NCI-H146 treated with DMSO at 0.1 percent for 48 hours (cell line): ENCODE data around the gene IFIT5.
"Not testable (repeated sequence)": the region's sequence is repeated elsewhere in the genome, so short reads cannot be mapped to it uniquely, and the experiment has no call there.

ENCODE experiments used
- DNase-seq: peaks from one replicate; lab custom pipeline; 2025; ENCODE audit not compliant: unreplicated experiment; lab: John Stamatoyannopoulos, UW

The IFIT5 gene

GRCh38 chr10:89427629-89428028 is 13.3 kb downstream of the IFIT5 start:
- DNase-seq, result no peak

- DNase-seq, result no peak
Observed at GRCh38 chr10:89428877-89429276, 14.5 kb downstream of the IFIT5 start.

GRCh38 chr10:89431977-89432376 is 17.6 kb downstream of the IFIT5 start:
- DNase-seq, result no peak

- DNase-seq, result no peak
Observed at GRCh38 chr10:89438525-89438924, 24.2 kb downstream of the IFIT5 start.

- no peak for DNase-seq
Observed at GRCh38 chr10:89440226-89441009, 26.1 kb downstream of the IFIT5 start.

GRCh38 chr10:89442289-89442688 is 27.9 kb downstream of the IFIT5 start:
- no peak for DNase-seq

- DNase-seq, result not testable (repeated sequence)
Observed at GRCh38 chr10:89444819-89445218, 30.5 kb downstream of the IFIT5 start.

GRCh38 chr10:89450901-89451300 is 36.5 kb downstream of the IFIT5 start:
- no peak for DNase-seq

GRCh38 chr10:89452193-89452592 is 37.8 kb downstream of the IFIT5 start:
- DNase-seq, result no peak

- DNase-seq, result no peak
Observed at GRCh38 chr10:89454561-89455347, 40.4 kb downstream of the IFIT5 start.

GRCh38 chr10:89458291-89458690 is 43.9 kb downstream of the IFIT5 start:
- no peak for DNase-seq

GRCh38 chr10:89458784-89459183 is 44.4 kb downstream of the IFIT5 start:
- no peak for DNase-seq

- no peak for DNase-seq
Observed at GRCh38 chr10:89463846-89464537, 49.6 kb downstream of the IFIT5 start.

GRCh38 chr10:89465196-89465595 is 50.8 kb downstream of the IFIT5 start:
- no peak for DNase-seq

- peak; percentile 9 for DNase-seq
Observed at GRCh38 chr10:89466599-89467035, 52.2 kb downstream of the IFIT5 start.

GRCh38 chr10:89468191-89468965 is 54.0 kb downstream of the IFIT5 start:
- no peak for DNase-seq

GRCh38 chr10:89469517-89469916 is 55.1 kb downstream of the IFIT5 start:
- no peak for DNase-seq
